Aorta (tissue), 5 donors: ENCODE measurements around the gene NANOGP8. TPM values are rescaled to one million over a fixed set of nuclear protein-coding genes. Genes with fewer than 3 reads are reported as not detected.

Experiments used
- ATAC-seq: fragments of 200-7000 bp; cut with Tn5 transposase; one replicate; pipeline ENCODE4 v1.9.1; 2022; ENCODE audit warnings: moderate library complexity; ENCODE audit not compliant: low FRiP score
- DNase-seq, 2 donors: peaks; one replicate each; pipeline ENCODE4 v3.0.0-alpha.2; 2020
- H3K27ac ChIP-seq, 2 donors: one replicate each; pipeline ENCODE4 v1.5.1; 2013; ENCODE audit warnings: low read length in 2 of 2, mild to moderate bottlenecking in 2 of 2, moderate library complexity in 2 of 2, control low read depth in 1 of 2, inconsistent platforms in 1 of 2, low read depth in 1 of 2
- H3K27me3 ChIP-seq, 2 donors: one replicate each; pipeline ENCODE4 v1.6.1; 2013; ENCODE audit warnings: control low read depth in 1 of 2, low read length in 1 of 2, mild to moderate bottlenecking in 1 of 2, moderate library complexity in 1 of 2; ENCODE audit not compliant: insufficient read depth in 2 of 2, control insufficient read depth in 1 of 2
- H3K36me3 ChIP-seq, 2 donors: one replicate each; pipeline ENCODE4 v1.6.1; 2013; ENCODE audit warnings: control low read depth in 1 of 2, low read length in 1 of 2, mild to moderate bottlenecking in 1 of 2; ENCODE audit not compliant: insufficient read depth in 2 of 2, control insufficient read depth in 1 of 2
- H3K4me1 ChIP-seq, 2 donors: one replicate each; pipeline ENCODE4 v1.6.1; 2013; ENCODE audit warnings: low read length in 2 of 2, control low read depth in 1 of 2, mild to moderate bottlenecking in 1 of 2, moderate library complexity in 1 of 2; ENCODE audit not compliant: insufficient read depth in 2 of 2, control insufficient read depth in 1 of 2
- H3K4me3 ChIP-seq, 2 donors: one replicate each; pipeline ENCODE4 v1.5.1; 2013; ENCODE audit warnings: low read length in 2 of 2, control low read depth in 1 of 2, mild to moderate bottlenecking in 1 of 2
- H3K9me3 ChIP-seq: one replicate; pipeline ENCODE4 v1.6.1; 2013; ENCODE audit warnings: mild to moderate bottlenecking, low read length; ENCODE audit not compliant: control insufficient read depth
- WGBS, 2 donors: extraction: QIAGEN DNeasy Blood & Tissue Kit; methylation state at CpG; one replicate each; pipeline ENCODE4 v1.1.7; 2013; 5-methylcytosine and 5-hydroxymethylcytosine counted together
- intact Hi-C, 2 donors: fragments of 100-400 bp; cut with DNase I; formaldehyde crosslinking; loops; one replicate each; pipeline versions ENCODE4 v1.14.2 to v1.15.0; 2022
- polyA plus RNA-seq, 2 donors: library from polyadenylated mRNA; stranded (reverse); fragments of 200-250 nt; gene quantifications; one replicate each; pipeline ENCODE4 v1.2.3, GENCODE V29; 2013
- total RNA-seq, 2 donors: library from RNA; stranded (reverse); fragmentation: NEBNext Ultra II Directional; extraction: Animal tissue kit (Norgen Biotek cat#: 25700); gene quantifications; one replicate each; pipeline ENCODE4 v1.2.1, GENCODE V29; 2021
- donor health status: healthy with polysubstance abuse.
- donor health status: Bipolar disorder and iron deficiency.
- donor health status: DM: no; HTN: no; CAD: no.
- donor health status: DM: no; HTN: no; CAD: no.
- donor health status: DM: yes; HTN: yes; CAD: no.

Gene NANOGP8
- total and polyA plus RNA-seq, 4 donors: 1.2 to 1.5 TPM; not detected in 2

- no peak overlapping the region for H3K4me3 ChIP-seq
- ATAC-seq (peak; percentile 48), DNase-seq (no peak)
- no peaks in the 10 kb centered on the region for H3K36me3 ChIP-seq
- WGBS, 2 donors: 52 to 54% methylated on average over 10 of the region's 10 CpGs
- no peaks in the 10 kb centered on the region for H3K9me3 ChIP-seq
- H3K27ac ChIP-seq: no peak overlapping the region
- no peaks in the 10 kb centered on the region for H3K27me3 ChIP-seq
- intact Hi-C loops: no loop called here
- H3K4me1 ChIP-seq: no peaks in the 10 kb centered on the region
Observed at GRCh38 chr15:35067496-35068347, 17.4 kb downstream of the NANOGP8 start.

DNA sequence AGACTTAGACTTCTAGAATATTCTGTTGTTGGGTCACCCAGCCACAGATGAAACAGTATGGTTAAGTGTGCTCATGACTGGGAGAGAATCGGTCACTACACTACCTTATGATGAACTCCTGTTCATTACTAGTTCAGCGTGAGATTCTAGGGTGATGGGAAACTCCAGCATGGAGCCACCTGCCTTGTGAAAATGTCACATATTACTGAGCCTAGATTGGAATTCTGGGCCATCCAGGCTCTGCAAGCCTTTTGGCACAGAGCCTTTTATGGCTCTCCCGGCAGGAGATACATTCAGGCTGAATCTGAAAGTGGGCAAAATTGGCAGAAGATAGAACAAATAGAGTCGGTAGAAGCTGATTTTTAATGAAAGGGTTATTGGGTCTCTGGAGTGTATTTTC, 19.0 kb downstream of the NANOGP8 start:
- H3K4me3 ChIP-seq: no peak overlapping the region
- WGBS, 2 donors: 81 to 90% methylated on average over 4 of the region's 4 CpGs
- DNase-seq: no peak
- no peaks in the 10 kb centered on the region for H3K36me3 ChIP-seq
- H3K4me1 ChIP-seq: no peaks in the 10 kb centered on the region
- H3K27me3 ChIP-seq: no peaks in the 10 kb centered on the region
- H3K27ac ChIP-seq: no peak overlapping the region
- no peaks in the 10 kb centered on the region for H3K9me3 ChIP-seq
- intact Hi-C loops: no loop called here
- ATAC-seq: no peak

DNA sequence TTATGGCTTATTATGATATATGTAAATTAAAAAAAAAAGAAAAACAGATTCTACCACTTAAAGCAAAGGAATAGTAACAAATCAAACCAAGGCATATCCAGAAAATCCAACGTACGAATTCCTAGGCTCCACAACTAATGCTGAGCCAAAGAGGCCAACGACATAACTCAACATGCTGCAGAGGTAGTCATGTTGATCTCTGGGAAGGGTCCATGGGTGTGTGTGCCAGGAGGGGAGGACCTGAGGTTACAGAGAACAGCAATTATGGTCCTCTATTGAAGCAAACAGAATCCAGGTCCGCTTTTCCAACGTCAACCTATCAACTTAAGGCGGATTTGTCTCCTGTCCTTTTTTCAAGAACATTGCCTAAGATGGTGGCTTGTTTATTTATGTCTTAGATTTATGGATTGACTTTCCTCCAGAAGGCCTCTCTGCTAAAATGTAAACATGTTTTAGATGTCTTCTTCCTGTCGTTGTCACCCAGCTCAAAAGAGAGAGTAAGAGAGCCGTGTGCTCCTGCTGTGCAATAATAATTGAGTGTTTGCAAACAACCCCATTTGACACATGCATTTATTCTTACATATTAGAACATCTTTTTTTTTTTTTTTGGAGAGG, 20.4 kb downstream of the NANOGP8 start:
- intact Hi-C loops: no loop called here
- WGBS, 2 donors: 57 to 64% methylated on average over 8 of the region's 8 CpGs

DNA sequence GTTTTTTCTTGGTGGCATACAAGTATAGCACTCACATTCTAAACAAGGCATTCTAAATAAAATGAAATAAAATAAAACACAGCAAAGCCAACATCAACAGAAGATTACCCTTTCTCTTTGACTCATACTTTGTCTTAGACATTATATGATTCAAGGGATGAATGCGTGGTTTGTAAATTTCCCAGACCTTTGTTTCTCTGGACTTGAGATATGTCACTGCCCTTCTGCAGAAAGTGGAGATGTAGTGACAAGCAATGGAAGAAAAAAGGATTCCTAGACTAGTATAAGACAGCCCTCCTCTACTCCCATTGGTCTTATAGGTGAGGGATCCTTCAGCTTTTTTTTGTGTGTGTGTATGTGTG, 22.4 kb downstream of the NANOGP8 start:
- Histone ChIP-seq H3K27me3 (no peaks in the 10 kb centered on the region), H3K27ac (no peak overlapping the region), H3K4me1 (no peaks in the 10 kb centered on the region), H3K4me3 (no peak overlapping the region), H3K36me3 (no peaks in the 10 kb centered on the region), H3K9me3 (no peaks in the 10 kb centered on the region)
- intact Hi-C loops: no loop called here
- ATAC-seq (no peak), DNase-seq (no peak)
- WGBS, 2 donors: 96% methylated on average over 1 of the region's 1 CpG

More for the DNA sequence above, 20.4 kb downstream of the NANOGP8 start:
- Histone ChIP-seq H3K4me1 (no peaks in the 10 kb centered on the region), H3K36me3 (no peaks in the 10 kb centered on the region), H3K27ac (no peak overlapping the region), H3K27me3 (no peaks in the 10 kb centered on the region), H3K9me3 (no peaks in the 10 kb centered on the region), H3K4me3 (no peak overlapping the region)
- DNase-seq (no peak), ATAC-seq (no peak)

DNA sequence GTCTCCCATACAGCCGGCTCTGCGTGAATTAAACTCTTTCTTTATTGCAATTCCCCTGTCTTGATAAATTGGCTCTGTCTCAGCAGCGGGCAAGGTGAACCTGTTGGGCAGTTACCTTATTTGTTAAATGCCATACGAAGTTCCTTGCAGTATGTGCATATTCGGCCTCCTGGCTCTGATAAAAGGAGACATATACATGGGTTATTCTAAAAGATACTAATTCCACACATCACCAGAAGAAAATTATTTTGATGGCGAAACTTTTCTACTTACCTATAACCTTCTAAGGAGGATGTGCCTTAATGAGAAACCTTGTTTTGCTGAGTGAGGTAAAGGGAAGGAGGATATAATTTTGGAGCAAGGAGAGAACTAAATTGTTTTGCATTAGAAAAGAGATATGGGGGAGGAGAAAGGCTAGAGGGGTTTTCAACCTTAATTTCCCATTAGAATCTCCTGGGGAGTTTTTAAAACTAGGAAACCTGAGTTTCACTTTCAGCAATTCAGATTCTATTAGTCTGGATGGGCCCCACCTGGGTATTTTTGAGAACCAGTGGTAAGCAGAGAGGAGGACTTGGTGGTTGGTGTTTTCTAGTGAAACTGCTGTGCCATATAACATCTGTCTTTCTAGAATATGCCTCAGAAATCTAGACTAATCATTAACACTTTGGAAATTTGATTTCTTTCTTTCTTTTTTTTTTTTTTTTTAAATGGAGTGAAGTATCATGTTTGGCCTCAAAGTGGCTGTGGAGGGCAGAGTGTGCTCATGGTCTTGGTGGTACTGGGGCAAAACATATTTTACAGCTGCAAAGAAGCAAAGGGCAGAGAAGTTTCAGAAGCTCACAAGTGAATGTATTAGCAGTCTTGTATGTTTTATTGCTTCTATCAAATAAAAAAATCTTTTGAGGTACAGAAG, 23.0 kb downstream of the NANOGP8 start:
- Histone ChIP-seq H3K27me3 (no peaks in the 10 kb centered on the region), H3K27ac (no peak overlapping the region), H3K4me1 (no peaks in the 10 kb centered on the region), H3K9me3 (no peaks in the 10 kb centered on the region), H3K36me3 (no peaks in the 10 kb centered on the region), H3K4me3 (no peak overlapping the region)
- no peak for ATAC-seq
- intact Hi-C loops: no loop called here
- WGBS, 2 donors: 62 to 74% methylated on average over 6 of the region's 6 CpGs
- no peak for DNase-seq

DNA sequence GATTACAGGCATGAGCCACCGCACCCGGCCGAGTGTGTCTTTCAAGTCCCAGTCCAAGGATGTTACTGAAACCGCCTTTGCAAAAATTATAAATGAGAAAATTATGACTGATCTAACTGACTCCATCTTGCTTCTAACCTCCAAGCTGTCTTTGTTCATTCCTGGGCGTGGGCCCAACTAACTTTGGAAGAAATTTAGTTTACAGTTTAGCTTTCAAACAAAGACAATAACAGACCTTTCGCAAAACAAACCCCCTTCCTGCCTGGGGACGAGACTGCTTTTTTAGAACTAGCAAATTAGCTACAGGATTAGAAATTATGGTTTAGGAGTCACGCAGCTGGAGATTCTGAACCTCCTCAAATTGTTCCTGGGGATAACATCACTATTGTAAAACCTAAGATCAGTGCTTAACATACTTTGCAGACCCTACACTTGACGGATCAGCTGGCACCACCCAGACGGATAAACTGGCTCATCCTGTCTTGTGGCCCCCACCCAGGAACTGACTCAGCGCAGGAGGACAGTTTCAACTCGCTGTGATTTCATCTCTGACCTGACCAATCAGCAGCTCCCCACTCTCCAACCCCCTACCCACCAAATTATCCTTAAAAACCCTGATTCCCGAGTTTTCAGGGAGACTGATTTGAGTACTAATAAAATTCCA, 23.8 kb downstream of the NANOGP8 start:
- no peak for DNase-seq
- Histone ChIP-seq H3K27ac (no peak overlapping the region), H3K4me1 (no peaks in the 10 kb centered on the region), H3K36me3 (no peaks in the 10 kb centered on the region), H3K9me3 (no peaks in the 10 kb centered on the region), H3K4me3 (no peak overlapping the region), H3K27me3 (no peaks in the 10 kb centered on the region)
- 68 to 76% methylated on average over 13 of the region's 13 CpGs for WGBS, 2 donors
- ATAC-seq: no peak
- intact Hi-C loops: no loop called here

DNA sequence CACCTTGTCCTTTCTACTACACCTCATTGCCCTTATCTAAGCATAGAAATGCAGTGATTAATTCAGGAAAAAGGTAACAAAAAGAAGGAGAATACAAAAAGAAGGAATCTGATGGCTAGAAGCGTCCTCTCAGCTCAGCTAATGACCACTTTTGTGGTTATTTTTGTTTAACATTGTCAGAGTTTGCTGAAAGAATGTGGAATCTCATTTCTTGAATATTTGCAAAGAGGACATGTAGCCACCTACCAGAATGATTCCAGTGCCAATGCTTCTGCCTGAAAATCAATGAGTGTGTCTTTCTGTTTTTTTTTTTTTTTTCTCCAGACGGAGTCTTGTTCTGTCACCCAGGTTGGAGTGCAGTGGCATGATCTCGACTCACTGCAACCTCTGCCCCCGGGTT, 24.5 kb downstream of the NANOGP8 start:
- no peak for ATAC-seq
- Histone ChIP-seq H3K27ac (no peak overlapping the region), H3K27me3 (no peaks in the 10 kb centered on the region), H3K4me1 (no peaks in the 10 kb centered on the region), H3K9me3 (no peaks in the 10 kb centered on the region), H3K4me3 (no peak overlapping the region), H3K36me3 (no peaks in the 10 kb centered on the region)
- no peak for DNase-seq
- WGBS, 2 donors: 72 to 86% methylated on average over 4 of the region's 4 CpGs
- intact Hi-C loops: no loop called here

DNA sequence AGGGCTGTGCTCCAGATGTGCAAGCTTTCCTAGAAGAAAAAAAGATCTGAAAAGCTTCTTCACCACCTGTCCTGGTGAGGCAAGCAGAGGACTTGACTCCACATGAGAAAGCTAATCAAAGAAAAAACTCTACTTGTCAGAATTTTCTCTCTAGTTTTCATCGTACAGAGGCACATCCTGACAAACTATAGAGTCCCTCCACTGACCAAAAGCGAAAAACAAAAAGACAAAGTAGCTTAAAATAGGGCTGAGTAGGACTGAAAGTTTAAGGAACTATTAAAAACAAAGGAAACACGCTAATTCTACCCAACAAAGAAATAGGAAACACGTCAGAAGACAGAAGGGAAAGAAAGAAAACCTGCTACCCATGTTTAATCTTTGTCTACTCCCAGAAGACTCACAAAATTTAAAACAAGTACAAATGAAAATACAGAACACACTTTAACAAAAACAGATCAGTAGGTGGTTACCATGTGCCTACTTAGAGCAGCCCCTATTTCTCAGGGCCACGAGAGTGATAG, 26.5 kb downstream of the NANOGP8 start:
- Histone ChIP-seq H3K4me3 (no peak overlapping the region), H3K27ac (no peak overlapping the region), H3K4me1 (no peaks in the 10 kb centered on the region), H3K27me3 (no peaks in the 10 kb centered on the region), H3K36me3 (no peaks in the 10 kb centered on the region), H3K9me3 (no peaks in the 10 kb centered on the region)
- no peak for ATAC-seq
- DNase-seq: no peak
- intact Hi-C loops: no loop called here
- 26 to 29% methylated on average over 5 of the region's 5 CpGs for WGBS, 2 donors
